ENCODE data around the gene EDN1. TPM values are rescaled to one million over a fixed set of nuclear protein-coding genes. Genes with fewer than 3 reads are reported as not detected.

The EDN1 gene
- total and polyA plus RNA-seq, 2 of the 4 experiments (the other 2 are of a cell fraction) = 5.6 to 9.0 TPM

DNA sequence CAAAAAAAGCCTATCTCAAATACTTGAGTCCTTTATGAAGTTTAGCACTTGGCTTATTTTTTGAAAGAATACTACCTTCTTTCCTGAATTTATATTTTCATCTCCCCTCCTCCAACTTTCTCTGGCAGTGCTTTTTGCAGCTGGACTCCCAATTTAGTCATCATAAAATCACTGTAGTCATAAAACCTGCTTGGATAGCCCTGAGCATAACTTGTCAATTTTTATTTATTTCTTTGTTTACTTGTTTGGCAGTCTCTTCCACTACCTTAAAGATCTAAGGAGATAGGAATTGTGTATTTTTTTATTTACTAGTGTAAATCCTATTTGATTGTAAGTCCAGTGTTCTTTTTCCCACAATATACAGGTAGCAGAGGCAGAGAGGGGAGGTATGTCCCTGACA lies 11.2 kb upstream of the EDN1 start:
- peak overlapping the region; percentile 29; the same call in 1 of the 2 replicates for H2BK20ac ChIP-seq (ENCODE audit: low read depth, low read length)
- H3K27ac ChIP-seq (ENCODE audit: insufficient read depth, low read length) = no peak overlapping the region
- H3K27me3 ChIP-seq (ENCODE audit: control insufficient read depth, insufficient read depth, low read length) = no peaks in the 10 kb centered on the region
- H2AFZ ChIP-seq (replicated peaks; ENCODE audit: low read length, poor library complexity) = no peak overlapping the region
- no peak overlapping the region for H3K18ac ChIP-seq (ENCODE audit: low read depth, low read length)
- no peak overlapping the region for H3K4me3 ChIP-seq (ENCODE audit: insufficient read depth, low read depth, low read length)
- H3K4me2 ChIP-seq (ENCODE audit: low read depth, low read length) = 0 out of 2 replicates have a peak overlapping the region, but pooled peaks have one; percentile 11
- no peaks in the 10 kb centered on the region for H4K20me1 ChIP-seq (ENCODE audit: insufficient read depth, low read length)
- H2BK15ac ChIP-seq (ENCODE audit: low read depth, low read length) = no peak overlapping the region
- no peak for TF ChIP-seq MAFK (IDR thresholded peaks at IDR 0.05; ENCODE audit: low read depth, low read length)
- no peak for TF ChIP-seq BHLHE40 (IDR thresholded peaks at IDR 0.05; ENCODE audit: low read depth, low read length)
- no peak for TF ChIP-seq CHD1 (IDR thresholded peaks at IDR 0.05; ENCODE audit: low read depth, low read length)
- no peak for TF ChIP-seq FOS (IDR thresholded peaks at IDR 0.05; ENCODE audit: low read depth, low read length)
- TF ChIP-seq MXI1 (IDR thresholded peaks at IDR 0.05; ENCODE audit: borderline replicate concordance, low read depth, low read length) = no peak
- TF ChIP-seq, protein P1, sequence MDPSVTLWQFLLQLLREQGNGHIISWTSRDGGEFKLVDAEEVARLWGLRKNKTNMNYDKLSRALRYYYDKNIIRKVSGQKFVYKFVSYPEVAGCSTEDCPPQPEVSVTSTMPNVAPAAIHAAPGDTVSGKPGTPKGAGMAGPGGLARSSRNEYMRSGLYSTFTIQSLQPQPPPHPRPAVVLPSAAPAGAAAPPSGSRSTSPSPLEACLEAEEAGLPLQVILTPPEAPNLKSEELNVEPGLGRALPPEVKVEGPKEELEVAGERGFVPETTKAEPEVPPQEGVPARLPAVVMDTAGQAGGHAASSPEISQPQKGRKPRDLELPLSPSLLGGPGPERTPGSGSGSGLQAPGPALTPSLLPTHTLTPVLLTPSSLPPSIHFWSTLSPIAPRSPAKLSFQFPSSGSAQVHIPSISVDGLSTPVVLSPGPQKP (IDR thresholded peaks at IDR 0.05; ENCODE audit: borderline replicate concordance, low read depth, low read length) = no peak
- no peak for TF ChIP-seq RAD21 (IDR thresholded peaks at IDR 0.05; ENCODE audit: low read length)
- TF ChIP-seq RFX5 (IDR thresholded peaks at IDR 0.05; ENCODE audit: low read depth, low read length) = no peak
- TF ChIP-seq NFE2L2 (IDR thresholded peaks at IDR 0.05; ENCODE audit: low read depth, low read length) = no peak
- no peak for TF ChIP-seq CEBPB (IDR thresholded peaks at IDR 0.05; ENCODE audit: low read depth, low read length)
- TF ChIP-seq, protein P2, sequence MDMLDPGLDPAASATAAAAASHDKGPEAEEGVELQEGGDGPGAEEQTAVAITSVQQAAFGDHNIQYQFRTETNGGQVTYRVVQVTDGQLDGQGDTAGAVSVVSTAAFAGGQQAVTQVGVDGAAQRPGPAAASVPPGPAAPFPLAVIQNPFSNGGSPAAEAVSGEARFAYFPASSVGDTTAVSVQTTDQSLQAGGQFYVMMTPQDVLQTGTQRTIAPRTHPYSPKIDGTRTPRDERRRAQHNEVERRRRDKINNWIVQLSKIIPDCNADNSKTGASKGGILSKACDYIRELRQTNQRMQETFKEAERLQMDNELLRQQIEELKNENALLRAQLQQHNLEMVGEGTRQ (IDR thresholded peaks at IDR 0.05; ENCODE audit: low read depth, low read length) = no peak
- TF ChIP-seq MAZ (IDR thresholded peaks at IDR 0.05; ENCODE audit: borderline replicate concordance, low read depth, low read length) = no peak
- TF ChIP-seq, protein P3, sequence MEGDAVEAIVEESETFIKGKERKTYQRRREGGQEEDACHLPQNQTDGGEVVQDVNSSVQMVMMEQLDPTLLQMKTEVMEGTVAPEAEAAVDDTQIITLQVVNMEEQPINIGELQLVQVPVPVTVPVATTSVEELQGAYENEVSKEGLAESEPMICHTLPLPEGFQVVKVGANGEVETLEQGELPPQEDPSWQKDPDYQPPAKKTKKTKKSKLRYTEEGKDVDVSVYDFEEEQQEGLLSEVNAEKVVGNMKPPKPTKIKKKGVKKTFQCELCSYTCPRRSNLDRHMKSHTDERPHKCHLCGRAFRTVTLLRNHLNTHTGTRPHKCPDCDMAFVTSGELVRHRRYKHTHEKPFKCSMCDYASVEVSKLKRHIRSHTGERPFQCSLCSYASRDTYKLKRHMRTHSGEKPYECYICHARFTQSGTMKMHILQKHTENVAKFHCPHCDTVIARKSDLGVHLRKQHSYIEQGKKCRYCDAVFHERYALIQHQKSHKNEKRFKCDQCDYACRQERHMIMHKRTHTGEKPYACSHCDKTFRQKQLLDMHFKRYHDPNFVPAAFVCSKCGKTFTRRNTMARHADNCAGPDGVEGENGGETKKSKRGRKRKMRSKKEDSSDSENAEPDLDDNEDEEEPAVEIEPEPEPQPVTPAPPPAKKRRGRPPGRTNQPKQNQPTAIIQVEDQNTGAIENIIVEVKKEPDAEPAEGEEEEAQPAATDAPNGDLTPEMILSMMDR (conservative IDR thresholded peaks at IDR 0.05; ENCODE audit: low read depth, low read length) = no peak
- no peak overlapping the region for H2BK120ac ChIP-seq (ENCODE audit: low read depth, low read length)
- CTCF ChIA-PET = interaction anchor here (3.8 kb wide), 1 partner anchor 11 kb away, joined by 16 read pairs; the partner anchor contains the start of gene EDN1
- H2AK9ac ChIP-seq (replicated peaks; ENCODE audit: low read depth, low read length, poor library complexity) = peak overlapping the region; percentile 31
- no peak overlapping the region for H4K91ac ChIP-seq (ENCODE audit: insufficient read depth, low read depth, low read length)
- DNase-seq = no peak
- no peak for ATAC-seq (ENCODE audit: low read depth)
- BruUV-seq (replicated peaks) = no TSS peak
- intact Hi-C loops (cut with micrococcal nuclease) = no loop called here
- no peak overlapping the region for H3K14ac ChIP-seq (replicated peaks; ENCODE audit: low read depth, low read length)
- no peak overlapping the region for H4K8ac ChIP-seq (ENCODE audit: low read depth in 2 of 2, low read length in 2 of 2)
- POLR2A ChIA-PET (ENCODE audit: unreplicated experiment) = no interaction called here
- H3K4ac ChIP-seq (ENCODE audit: low read depth, low read length) = no peak overlapping the region
- no peak overlapping the region for H3K56ac ChIP-seq (ENCODE audit: extremely low read depth, insufficient read depth, low read length)
- no peaks in the 10 kb centered on the region for H3K36me3 ChIP-seq (ENCODE audit: control insufficient read depth, insufficient read depth, low read length)
- peaks cover 4% of the 10 kb centered on the region for H3K4me1 ChIP-seq (ENCODE audit: control insufficient read depth, insufficient read depth, low read length)
- H4K5ac ChIP-seq (ENCODE audit: low read depth, low read length) = no peak overlapping the region
- no peaks in the 10 kb centered on the region for H3K9me1 ChIP-seq (ENCODE audit: insufficient read depth, low read length)
- H3K23ac ChIP-seq (ENCODE audit: low read depth, low read length) = peak overlapping the region; percentile 47; the same call in 1 of the 2 replicates
- H3K9ac ChIP-seq (ENCODE audit: low read depth, low read length) = no peak overlapping the region
- no peaks in the 10 kb centered on the region for H3K79me1 ChIP-seq (ENCODE audit: low read depth in 1 of 2, low read length in 2 of 2)
- no peak overlapping the region for H2AK5ac ChIP-seq (ENCODE audit: low read depth, low read length)
- in situ Hi-C loops (cut with MboI; ENCODE audit: low sequenced_read_pairs) = no loop called here
- H2BK5ac ChIP-seq (ENCODE audit: low read depth, low read length, poor library complexity, severe bottlenecking) = no peak overlapping the region
- dilution Hi-C loops (cut with HindIII; ENCODE audit: low sequenced_read_pairs, unreplicated experiment) = no loop called here
- no peaks in the 10 kb centered on the region for H3K9me3 ChIP-seq (ENCODE audit: control insufficient read depth, insufficient read depth, low read length)

All from IMR-90 (cell line).